ENCODE data around the gene FAM131C.
"Not testable (repeated sequence)": the region's sequence is repeated elsewhere in the genome, so short reads cannot be mapped to it uniquely, and the experiment has no call there.

The FAM131C gene

DNA sequence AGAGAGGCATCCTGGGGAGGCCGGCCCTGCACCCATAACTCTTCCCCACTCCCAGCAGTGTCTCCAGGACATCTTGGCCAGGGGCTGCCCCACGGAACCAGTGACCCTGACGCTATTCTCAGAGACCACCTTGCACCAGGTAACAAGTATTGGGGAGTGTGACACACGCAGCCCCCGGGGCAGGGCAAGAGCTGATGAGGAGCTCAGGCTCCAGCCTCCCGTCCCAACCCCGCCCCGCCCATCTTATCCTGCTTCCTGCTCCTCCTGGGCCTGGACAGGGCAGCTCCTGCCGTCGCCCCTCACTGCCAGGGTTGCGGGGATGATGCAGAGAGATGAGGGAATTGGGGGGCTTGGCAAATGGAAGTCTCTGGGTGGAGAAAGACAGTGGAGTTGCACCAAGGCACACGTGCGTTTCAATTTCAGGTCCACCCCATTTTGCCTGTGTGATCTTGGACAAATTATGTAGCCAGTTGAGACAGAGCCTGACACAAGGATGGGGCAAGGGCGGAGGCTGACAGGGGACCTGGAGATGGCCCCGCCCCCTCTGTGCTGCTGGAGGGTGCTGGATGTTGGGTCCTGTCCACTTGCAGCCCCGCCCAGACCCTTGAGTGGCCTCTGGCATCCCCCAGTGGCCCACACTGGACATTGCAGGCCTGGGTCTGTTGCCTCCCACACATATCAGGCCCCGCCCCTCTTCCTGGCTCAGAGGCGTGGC lies 40.9 kb downstream of the FAM131C start:
- peak; percentile 90 for DNase-seq

DNA sequence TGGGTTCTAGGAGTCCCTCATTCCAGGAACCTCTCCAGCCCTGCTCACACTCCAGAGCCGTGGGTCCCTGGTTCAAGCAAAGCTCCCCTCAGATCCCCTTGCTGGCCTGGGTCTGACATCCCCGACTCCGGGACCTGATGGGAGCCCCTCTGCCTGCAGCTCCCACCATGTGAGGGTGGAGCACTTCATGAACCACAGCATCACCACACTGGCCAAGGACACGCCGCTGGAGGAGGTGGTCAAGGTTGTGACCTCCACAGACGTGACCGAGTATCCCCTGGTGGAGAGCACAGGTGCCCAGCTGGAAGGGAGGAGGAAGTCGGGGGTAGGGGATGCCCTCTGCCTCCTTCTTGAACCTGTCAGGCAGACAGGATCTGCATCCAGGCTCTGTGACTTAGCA lies 41.9 kb downstream of the FAM131C start:
- no peak for DNase-seq

DNA sequence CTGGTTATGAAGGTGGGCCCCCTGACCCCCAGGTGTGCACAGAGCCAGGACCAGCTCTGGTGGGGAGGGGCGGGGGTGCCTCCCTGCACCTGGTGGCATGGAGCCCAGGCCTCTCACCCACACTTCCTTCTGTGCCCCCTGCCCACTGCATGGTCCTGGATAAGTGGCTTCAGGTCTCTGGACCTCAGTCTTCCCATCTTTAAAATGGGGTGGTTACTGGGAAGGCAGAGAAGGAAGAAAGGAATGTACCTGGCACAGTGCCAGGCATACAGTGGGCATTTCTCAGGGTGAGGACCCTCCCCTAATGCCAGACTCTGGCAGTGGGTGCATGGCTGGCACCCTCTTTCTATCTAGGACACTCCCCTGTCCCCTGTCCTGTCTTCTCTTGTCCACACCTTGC lies 44.2 kb downstream of the FAM131C start:
- DNase-seq, result no peak

DNA sequence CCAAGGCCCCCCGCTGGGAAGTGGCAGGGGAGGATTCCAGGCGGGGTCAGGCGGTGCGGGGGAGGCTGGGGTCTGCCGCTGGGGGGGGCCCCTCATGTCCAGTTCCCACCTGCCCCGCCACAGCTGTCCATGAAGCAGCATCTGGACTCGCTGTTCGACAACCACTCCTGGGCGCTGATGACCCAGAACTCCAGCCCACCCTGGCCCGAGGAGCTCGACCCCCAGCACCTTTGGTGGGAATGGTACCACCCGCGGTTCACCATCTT lies 44.5 kb downstream of the FAM131C start:
- not testable (repeated sequence) for DNase-seq

DNA sequence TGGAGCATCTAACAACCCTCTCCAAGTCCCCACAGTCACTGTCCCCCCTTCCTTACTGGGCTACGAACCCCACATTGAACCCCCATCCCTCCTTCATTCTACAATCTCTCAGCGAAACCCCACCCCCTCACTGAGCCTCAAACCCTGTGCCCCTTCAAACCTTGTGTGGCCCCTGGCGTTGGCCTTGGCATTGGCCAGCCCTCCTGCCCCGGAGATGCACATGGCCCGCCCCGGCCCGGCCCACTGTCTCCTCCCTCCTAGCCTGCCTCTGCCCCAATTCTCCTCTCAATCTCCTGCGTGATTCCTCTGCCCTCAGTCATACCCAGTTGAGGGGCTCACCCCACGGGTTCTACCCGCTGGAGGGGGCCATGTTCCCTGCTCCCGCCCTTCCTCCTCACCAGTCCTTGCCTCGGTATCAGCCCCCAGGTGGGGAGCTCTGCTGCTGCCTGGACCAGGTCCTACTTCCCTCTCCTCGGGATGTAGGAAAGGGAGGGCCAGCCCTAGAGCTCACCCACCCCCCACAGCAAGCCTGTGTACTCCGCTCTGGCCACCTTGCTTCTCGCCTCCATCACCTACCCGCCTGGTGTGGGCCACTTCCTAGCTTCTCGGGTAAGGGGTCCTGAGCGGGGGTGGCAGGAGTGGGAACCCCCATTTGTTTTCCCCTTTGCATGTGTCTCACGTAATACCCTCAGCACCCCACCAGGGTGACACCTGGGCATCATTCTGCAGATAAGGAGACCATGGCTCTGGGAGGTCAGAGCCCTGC lies 45.0 kb downstream of the FAM131C start:
- DNase-seq, result no peak

DNA sequence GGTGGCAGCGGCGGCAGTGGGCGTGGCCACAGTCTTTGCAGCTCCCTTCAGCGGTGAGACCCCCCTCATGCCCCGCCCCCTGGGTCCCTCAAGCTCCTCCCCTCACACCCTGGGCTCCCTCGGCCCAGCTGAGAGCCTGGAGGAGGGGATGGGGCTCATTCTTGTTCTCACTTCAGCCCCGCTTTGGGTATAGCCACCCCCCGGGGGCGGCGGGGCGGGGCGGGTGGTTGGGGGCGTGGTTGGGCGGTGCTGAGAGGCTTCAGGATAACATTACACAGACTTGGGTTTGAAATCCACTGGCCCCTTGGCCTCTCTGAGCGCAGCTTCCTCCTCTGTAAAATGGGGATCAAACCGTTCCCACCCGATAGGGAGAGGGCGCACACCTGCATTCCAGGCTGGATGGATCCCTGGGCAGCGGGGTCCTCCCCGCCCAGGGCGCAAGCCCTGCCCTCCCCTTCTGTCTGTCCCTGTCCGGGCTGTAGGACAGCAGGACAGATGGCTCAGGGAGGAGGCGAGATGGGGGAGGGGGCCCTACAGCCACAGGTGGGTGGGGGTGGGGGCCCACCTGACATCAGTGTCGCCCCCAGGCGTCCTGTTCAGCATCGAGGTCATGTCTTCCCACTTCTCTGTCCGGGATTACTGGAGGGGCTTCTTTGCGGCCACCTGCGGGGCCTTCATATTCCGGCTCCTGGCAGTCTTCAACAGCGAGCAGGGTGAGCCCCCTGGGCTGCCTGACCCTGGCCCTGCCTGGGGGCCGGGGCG lies 46.5 kb downstream of the FAM131C start:
- DNase-seq, result peak; percentile 30

DNA sequence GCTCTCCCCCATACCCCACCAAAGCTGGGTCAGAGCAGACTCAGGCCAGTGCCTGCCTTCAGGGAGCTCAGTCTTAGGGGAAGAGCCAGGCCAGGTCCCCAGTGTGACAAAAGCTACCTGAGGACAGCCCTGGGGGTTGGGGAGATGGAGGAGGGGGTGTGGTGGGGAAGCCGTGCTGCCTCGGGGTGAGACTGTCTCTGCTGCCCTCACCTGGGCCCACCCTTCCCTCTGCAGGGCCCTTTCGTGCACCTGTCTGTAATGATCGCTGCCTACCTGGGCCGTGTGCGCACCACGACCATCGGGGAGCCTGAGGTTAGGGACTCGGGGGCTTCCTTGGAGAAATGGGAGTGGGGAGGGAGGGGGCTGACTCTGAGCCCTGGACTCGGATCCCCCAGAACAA lies 47.1 kb downstream of the FAM131C start:
- DNase-seq, result not testable (repeated sequence)

DNA sequence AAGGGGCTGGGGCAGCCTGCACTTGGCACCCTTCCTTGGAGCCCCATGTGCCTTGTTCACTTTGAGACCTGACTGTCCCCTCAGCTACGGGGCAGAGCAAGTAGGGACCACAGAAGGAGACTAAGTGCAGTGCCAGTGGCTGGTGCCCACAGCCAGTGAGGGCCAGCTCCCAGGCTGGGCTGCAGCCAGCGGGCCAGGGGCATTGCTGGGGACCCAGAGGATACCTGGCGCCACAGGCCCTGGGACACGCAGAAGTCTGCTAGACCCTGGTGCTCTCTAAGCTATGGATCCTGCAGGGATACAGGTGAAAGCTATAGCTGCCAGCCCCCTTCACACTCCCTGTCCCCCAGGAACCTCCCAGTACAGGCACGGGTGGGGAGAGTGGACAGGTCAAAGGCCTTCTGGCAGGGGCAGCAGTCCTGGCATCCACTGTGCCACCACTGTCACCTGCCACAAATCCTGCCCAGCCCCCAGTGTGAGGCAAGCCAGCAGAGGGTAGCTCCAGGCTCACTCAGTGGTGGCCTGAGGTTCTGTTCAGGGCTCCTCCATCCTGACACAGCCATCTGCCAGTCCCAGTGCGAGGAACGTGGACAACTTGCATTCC lies 50.3 kb downstream of the FAM131C start:
- DNase-seq, result no peak

DNA sequence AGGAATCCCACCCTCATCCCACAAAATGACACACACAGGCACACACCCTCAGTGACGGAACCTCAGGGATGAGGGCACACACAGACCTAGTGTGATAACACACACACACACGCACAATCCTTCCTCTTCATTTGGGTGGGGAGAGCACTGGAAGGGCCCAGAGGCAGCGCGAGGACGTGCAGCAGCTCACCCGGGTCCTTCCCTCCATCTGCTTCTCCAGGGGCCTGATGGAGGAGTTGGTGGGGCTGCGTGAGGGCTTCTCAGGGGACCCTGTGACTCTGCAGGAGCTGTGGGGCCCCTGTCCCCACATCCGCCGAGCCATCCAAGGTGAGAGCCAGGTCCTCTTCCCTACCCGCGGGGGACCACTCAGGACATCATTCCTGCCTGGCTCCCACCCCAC lies 51.1 kb downstream of the FAM131C start:
- no peak for DNase-seq

DNA sequence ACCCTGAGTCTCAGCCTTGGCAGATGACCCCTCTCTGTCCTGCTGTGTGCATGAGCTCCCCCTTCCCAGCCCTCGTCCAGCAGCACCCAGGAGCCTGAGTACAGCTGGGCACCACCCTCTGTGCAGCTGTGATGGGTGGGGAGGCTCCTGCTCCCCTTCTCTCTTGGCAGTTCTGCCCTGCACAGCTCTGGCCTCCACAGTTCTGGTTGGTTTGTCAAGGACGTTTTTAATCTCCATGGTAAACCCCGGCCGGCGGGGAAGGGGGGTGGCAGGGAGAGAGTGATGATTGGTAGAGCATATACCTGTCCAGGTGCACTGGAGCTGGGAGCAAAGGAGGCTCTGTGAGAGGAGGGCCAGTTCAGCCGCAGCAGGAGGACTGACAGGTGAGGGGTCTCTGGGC lies 51.8 kb downstream of the FAM131C start, which contains the start of gene CLCNKA:
Gene CLCNKA (plus strand): TSS at position 356 of the 400 bp plus-strand sequence. CDS start 584 bp downstream, outside the sequence.
- no peak for DNase-seq

DNA sequence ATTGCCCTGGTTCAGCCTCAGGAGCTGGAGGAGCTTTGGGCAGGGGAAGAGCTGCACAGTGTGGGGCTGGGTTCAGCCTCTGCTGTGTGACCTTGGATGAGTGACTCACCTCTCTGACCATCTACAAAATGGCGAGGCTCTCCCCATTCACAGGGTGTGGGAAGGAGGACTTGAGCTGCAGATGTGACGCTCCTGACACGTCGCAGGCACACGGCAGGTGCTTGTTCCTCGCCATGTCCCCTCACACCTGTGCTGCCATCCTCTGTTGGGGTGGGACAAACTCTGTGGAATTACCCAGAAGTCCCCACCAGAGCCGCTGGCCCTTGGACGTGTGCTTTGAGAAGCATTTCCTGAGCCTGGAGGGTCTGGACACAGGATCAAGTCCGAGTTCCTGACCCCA lies 52.6 kb downstream of the FAM131C start:
- not testable (repeated sequence) for DNase-seq

DNA sequence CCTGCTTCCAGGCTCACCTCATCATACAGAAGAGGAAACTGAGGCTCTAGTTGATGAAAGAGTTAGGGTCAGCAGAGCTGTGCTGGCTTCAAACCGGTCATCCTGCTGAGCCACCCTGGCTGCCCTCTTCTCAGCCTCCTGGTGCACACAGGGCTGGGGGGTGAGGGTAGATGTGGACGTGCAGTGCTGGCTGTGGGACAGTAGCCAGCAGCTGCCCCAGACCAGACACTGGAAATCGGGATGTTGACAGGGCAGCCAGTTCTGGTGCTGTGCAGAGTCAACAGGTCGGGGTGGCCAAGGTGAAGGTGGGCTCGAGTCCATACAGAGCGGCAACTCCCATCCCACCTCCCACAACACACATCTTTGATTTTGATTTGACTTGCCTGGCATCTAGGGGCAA lies 53.1 kb downstream of the FAM131C start:
- no peak for DNase-seq

DNA sequence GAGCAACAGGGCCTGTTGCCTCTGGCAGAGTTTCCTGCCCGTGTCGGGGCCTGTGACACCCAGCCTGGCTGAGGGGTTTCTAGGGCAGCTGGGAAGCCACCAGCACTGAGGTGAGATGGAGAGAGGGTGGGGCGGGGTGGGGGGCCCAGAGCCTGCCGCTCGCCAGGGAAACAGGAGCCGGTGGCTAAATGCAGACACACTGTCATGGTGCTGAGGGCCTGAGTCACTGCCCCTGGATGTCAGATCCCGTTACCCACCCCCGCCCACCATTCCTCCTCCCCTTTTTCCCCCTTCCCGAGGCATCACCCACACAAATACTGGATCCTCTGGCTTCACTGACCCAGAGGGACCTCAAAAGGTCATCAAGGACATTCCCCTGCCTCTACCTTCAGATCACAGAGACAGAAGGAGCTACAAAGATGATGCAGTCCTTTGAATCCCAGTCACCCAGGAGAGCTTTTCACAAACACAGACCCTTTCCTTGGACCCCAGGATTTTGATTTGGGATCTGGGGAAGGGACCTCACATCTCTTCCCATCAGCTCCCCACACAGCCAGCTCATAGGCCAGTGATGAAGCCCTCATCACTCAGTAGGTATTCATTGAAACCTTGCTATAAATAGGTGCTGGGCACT lies 53.7 kb downstream of the FAM131C start:
- DNase-seq, result peak; percentile 40

DNA sequence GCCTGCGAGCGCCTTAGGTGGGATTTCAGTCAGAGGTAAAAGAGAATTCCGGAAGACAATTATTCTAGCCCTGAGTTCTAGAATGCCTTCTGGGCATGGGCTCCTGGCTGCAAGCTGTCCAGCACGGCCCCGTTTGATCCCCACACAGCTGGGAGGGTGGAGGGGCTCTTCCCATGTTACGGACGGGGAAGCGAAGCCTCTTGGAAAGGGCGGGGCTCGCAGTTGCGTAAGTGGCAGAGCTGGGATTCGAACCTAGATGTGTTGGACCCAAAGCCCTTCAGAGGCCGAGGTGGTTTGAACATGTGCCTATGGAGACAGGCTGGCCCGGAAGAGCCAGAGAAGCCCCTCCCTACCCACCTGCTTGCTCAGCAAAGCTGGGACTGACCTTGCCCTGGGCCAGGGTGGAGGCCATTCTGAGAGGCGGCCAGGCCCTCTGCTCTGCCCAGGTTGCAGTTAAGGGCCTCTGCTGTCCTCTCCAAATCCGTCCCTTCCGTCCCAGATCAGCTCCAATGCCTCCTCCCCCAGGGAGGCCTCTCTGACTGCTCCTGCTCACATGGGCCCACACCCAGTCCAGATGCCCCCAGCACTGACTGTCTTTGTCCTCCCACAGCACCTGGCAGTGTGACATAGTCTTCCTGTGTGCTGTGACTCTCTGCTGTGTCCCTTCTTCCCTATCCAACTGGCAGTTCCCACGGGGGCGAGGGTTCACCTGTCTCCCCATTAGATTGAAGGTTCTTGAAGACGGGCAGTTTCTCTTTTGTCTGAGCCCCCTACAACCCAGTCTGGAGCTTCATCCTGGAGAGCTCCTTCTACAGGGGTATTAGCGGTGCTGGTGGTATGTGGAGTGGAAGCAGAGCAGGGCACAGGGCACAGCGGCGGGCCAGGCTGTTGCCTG lies 54.5 kb downstream of the FAM131C start:
- no peak for DNase-seq

DNA sequence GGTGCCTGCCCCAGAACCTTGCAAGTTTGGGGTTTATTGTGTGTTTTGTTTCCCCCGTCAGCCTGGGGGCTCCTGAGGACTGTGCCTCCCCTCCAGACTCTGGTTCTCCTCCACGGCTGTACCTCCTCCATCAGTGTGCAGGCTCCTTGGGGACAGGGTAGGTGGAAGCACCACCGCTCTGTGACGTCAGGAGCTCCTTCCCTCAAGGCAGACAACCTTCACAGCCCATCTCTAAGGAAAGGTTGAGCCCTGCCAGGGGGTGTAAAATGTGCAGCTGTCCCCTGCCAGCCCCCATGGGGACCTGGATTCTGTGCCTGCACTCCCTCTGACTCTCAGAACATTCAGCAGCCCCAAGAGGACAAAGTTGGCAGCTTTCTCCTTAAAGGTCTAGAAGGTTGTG lies 55.1 kb downstream of the FAM131C start:
- no peak for DNase-seq

DNA sequence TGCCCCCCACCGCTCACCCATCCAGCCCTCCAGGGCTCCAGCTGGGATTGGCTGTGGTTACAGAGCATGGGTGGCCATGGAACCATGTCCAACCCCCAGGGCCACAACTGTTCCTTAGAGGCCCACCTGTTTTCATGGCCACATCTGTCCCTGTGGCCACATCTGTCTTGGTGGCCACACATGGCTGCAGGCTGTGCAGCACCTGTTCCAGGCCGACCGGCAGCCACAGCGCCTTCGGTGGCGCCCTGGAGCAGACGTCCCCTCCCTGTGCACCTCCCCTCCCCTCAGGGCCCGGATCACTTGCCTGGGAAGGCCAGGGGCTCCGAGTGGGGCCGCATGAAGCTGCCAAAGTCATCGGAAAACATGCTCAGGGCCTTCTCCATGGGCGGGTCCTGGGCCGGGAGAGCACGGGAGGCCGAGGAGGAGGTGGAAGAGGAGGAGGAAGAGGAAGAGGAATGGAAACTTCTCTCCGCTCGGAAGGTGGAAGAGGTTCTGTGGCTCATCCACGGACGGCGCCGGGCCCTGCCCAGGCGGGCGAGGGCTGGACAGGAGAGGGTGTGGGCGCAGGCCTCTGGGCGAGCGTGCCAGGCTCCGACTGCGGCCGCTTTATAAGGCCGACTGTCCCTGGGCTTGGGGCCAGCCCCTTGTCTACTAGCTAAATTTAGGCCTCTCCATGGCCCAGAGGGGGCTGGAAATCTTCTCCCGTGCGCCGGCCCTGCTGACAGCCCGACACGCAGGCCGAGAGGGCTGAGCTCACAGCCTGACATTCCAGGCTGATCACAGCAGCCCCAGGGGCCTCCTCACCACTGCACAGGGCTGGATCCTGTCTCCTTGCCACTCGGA lies 55.8 kb downstream of the FAM131C start, which contains the start of gene HSPB7:
Gene HSPB7 (minus strand): TSS at position 583 of the 843 bp plus-strand sequence. CDS start 80 bp downstream, at position 503.
- peak; percentile 64 for DNase-seq

DNA sequence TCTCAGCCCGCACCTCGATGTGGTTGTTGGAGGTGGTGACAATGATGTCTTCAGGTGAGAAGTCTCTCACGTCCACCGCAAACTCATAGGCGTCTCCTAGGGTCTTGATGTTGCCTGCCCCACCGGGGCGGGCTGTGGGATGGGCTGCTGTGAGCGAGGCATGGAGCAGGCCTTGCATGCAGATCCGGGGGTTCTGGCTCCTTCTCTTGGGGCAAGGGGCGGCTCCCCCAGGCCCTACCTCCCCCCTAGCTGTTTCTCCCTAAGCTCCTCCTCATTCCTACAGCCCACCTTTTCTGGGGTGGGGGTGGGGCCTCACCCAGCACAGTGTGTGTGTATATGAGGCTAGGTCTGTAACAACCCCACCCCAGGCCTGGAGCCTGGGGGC lies 56.4 kb downstream of the FAM131C start:
- DNase-seq, result no peak

DNA sequence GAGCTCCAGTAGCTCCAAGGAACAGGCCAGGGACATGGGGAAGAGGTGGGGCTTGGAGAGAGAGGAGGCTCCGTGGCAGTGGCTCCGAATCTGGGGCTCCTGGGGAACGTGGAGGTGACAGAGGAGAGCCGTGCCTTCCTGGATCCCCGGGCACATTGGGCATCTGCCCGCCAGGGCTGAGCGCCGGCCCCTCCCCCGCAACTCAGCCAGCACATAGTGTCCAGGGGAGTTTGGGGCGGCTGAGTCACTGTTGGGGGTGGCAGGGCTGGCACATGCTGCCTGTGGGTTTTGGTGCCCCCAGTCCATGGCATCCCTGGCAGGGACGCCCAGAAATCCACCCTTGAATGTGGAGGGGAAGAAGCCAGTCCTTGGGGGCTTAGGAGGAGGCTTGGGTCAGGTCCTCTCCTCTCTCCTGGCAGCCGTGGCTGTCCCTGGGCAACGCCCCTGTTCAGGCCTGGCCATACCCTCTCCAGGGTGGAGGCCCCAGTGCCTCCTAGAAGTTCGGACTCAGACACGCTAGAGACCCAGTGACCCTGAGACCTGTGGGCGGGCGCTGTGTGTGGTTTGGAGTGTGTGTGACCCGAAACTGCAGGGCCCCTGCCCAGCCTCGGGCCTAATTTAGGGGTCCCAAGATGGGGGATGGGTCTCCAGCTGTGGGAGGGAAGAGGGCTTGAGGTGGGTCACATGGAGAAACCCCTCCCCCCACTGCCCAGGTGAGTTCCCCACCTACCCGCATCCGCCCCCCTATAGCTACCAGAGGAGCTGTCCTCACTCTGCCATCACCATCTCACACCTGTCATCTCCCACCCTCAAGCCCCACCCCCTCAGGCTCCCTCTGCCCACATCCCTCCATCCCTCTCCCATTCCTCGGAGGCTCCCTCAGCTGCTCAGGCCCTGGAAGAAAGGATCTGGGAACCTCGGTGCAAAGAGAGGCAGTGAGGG lies 57.2 kb downstream of the FAM131C start:
- no peak for DNase-seq

DNA sequence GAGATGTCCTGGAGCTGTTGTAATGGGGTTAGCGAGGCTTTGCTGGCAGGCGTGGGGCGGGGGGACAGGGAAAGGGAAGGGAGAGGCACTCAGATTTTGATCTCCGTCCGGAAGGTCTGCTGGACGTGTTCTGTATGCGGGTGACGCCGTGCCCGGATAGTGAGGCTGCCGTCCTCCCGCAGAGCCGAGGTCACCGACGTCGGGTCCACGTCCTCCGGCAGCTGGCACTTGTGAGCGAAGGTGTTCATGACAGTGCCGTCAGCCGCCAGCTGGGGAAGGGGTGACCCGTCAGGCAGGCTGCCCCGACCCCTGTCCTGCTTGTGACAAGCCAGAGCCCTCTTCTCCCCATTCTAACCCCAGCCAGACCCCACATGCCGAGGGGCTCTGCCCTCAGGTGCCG lies 58.0 kb downstream of the FAM131C start:
- no peak for DNase-seq

Measured in EL (cell line).